Activated naive CD4-positive, alpha-beta T cell (primary cell): ENCODE measurements around the gene MPPED1.

Experiments
- DNase-seq, 4 experiments: peaks; one replicate each; lab custom pipeline; 2025; lab: John Stamatoyannopoulos, UW

MPPED1 gene

GRCh38 chr22:43521716-43522115 is 109.9 kb downstream of the MPPED1 start:
- DNase-seq = no peak

- no peak for DNase-seq
Measured at GRCh38 chr22:43526117-43526655, 114.4 kb downstream of the MPPED1 start.

GRCh38 chr22:43526946-43527345 is 115.1 kb downstream of the MPPED1 start:
- DNase-seq = no peak

GRCh38 chr22:43528601-43529360 is 117.0 kb downstream of the MPPED1 start:
- DNase-seq = no peak

- DNase-seq = no peak
Measured at GRCh38 chr22:43529461-43529860, 117.6 kb downstream of the MPPED1 start.

GRCh38 chr22:43529934-43530333 is 118.1 kb downstream of the MPPED1 start:
- DNase-seq = no peak

GRCh38 chr22:43530349-43531201 is 118.8 kb downstream of the MPPED1 start:
- no peak for DNase-seq

- DNase-seq = no peak
Measured at GRCh38 chr22:43531651-43532050, 119.8 kb downstream of the MPPED1 start.

- DNase-seq = no peak
Measured at GRCh38 chr22:43532301-43533155, 120.7 kb downstream of the MPPED1 start.

GRCh38 chr22:43533156-43533530 is 121.3 kb downstream of the MPPED1 start:
- DNase-seq = no peak

GRCh38 chr22:43533656-43534428 is 122.0 kb downstream of the MPPED1 start:
- no peak for DNase-seq

- DNase-seq = no peak
Measured at GRCh38 chr22:43534916-43535315, 123.1 kb downstream of the MPPED1 start.

- DNase-seq = no peak
Measured at GRCh38 chr22:43535336-43535735, 123.5 kb downstream of the MPPED1 start.

- DNase-seq = no peak
Measured at GRCh38 chr22:43535741-43536140, 123.9 kb downstream of the MPPED1 start.

GRCh38 chr22:43537019-43537585 is 125.3 kb downstream of the MPPED1 start:
- no peak for DNase-seq

GRCh38 chr22:43539572-43540528 is 128.0 kb downstream of the MPPED1 start:
- DNase-seq = no peak

GRCh38 chr22:43540529-43540923 is 128.7 kb downstream of the MPPED1 start:
- no peak for DNase-seq

GRCh38 chr22:43541022-43541421 is 129.2 kb downstream of the MPPED1 start:
- DNase-seq = no peak
